GM21447 (cell line): ENCODE results near the gene SCARB1.

ENCODE experiments used
- ATAC-seq: cut with Tn5 transposase; IDR thresholded peaks from one replicate; pipeline ENCODE4 v1.9.1; 2021; ENCODE audit not compliant: unreplicated experiment

Gene SCARB1

DNA sequence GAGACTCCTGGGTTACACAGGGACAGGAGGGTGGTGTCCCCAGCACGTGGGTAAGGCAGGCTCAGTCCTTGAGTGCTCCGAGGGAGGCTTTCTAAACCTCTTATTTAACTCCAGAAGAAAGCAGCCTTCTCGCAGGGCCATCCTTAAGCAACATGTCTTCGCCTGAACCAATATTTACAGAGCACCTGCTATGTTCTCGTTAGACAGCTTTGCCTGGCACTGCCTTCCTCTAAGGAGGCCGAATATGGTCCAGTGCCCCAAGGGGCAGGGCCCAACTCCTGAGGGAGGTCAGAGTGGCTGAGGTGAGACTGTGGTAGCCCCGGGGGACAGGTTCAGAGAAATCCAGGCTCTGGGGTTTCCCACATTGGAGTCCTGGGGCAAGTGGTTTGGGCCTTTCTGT lies 2.1 kb upstream of the SCARB1 start:
- ATAC-seq = no peak

DNA sequence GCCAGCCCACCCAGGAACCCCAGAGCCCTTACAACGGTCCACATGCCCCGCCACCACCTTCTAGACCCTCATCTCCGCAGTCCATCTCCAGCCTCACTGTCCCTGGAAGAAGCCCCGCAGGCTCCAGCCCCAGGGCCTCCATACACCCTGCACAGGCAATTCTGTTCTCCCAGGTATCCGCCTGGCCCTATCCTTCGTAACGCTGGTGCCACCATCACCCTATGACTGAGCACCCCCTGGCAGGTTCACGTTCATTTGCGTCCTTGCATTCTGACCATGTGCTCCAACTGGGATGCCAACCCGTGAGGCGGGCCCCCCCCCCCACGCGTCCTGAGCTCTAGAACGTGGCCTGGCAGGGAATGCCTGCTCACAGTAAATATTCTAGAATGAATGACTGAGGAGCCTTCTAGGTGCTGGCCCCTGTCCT lies 675 bp upstream of the SCARB1 start:
- ATAC-seq = no peak

DNA sequence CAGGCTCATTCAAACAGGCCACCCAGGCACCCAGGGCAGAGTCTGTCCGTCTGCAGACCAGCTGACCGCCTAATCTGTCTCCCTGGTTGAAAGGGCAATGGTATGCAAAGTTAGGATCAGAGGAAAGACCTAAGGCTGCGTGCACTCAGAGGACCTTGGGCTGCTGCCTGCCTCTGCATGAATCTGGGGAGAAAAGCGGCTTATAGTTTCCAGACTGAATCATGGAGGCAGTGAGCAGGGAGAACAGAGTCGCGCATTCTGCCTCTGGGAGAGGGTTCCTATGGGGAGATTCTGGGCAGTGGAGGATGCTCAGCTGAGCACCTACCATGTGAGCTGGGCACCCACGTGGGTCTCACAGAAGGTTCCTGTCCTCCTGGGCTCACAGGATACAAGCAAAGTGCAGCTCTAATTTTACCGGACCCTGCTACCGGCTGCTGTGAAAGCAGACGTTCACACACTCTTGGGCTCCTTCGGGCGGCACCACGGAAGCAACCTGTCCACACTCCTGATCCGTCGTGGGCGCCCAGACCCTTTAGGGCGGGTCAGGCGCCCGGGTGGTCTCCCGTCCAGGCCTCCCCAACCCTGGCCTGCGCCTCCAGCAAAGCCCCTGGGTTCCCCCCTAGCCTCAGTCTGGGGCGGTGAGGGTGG lies 772 bp downstream of the SCARB1 start:
- peak; percentile 36 for ATAC-seq

- no peak for ATAC-seq
These were observed 1.6 kb downstream of the SCARB1 start for GRCh38 chr12:124861898-124862676.

DNA sequence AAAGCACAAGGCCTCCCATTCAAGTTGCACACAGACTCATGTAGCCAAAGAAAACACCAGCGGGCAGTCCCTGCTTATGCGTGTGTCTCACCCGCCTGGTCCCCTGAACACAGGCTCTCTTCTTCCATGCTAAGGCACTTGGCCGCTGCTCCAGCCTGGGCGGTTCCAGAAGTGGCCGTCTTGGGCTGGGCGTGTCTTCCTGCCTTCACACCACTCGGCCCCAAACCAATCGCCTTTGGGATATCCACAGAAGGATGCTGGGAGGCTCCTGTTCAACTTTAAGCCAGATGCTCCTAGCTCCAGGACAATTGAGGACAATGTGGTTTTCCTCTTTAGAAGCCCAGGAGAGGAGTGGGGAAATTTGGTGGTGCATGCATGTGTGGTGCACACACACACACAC lies 2.2 kb downstream of the SCARB1 start:
- ATAC-seq = no peak

DNA sequence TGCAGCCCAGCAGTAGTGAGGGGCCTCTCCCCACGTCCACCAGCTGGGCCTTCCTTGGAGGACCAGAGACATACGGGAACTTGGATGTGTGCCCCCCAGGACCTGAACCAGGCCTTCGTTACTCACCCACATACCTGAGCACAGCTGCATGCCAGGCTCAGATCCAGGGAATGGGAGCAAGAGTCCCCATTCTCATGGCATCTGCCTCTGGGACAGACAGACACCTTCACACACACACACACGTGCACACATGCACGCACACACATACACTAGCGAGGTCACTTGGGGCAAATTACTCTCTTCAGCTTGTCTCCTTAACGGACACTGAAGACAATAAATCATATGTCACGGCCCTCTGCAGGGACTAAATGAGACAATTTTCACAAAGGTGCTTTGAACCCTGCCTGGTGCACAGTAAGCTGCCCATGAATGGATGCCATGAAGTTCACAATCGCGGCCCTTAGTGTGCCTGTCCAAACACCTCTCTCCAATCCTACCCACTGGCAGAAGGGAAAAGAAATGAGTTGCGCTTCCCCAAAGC lies 5.7 kb downstream of the SCARB1 start:
- ATAC-seq = no peak

- ATAC-seq = no peak
These were observed 6.9 kb downstream of the SCARB1 start for GRCh38 chr12:124856842-124857178.

- ATAC-seq = no peak
These were observed 7.4 kb downstream of the SCARB1 start for GRCh38 chr12:124856132-124856841.

GRCh38 chr12:124855275-124855957 lies 8.2 kb downstream of the SCARB1 start:
- no peak for ATAC-seq

- no peak for ATAC-seq
These were observed 9.0 kb downstream of the SCARB1 start for GRCh38 chr12:124854637-124855184.

DNA sequence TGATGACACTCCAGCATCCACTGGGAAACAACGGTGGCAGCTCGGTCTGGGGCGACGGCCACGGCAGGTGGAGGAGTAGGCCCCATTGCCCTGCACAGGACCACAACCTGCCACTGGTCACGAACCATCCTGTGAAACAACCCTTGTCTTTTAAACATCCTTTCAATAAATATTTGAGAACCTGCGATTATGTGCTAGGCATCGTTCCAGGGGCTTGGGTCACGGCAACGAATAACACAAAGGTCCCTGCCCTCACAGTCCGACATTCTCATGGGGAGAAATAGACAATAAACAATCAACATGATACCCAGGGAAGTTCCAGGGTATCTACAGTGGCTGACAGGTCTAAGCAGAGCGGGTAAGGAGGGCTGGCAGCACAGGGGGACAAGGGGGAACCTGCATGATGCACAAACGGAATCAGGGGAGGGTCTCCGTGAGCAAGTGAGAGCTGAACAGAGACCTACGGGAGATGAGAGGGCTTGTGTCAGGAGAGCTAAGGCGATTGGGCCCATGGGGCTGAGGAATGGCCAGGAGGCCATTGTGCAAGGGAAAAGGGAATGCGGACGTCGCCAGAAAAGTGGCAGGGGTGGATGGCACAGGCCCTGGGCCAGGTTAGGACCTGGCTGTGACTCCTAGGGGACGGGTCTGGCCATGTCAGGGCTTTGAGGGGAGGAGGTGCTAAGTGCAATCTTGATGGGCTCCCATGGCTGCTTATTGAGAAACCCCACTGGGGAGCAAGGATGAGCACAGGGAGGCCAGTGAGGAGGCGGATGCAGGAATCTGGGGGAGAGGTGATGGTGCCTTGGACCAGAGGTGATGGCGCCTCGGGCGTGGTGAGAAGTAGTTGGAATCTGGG lies 9.7 kb downstream of the SCARB1 start:
- ATAC-seq = no peak

- no peak for ATAC-seq
These were observed 10.7 kb downstream of the SCARB1 start for GRCh38 chr12:124852911-124853427.

DNA sequence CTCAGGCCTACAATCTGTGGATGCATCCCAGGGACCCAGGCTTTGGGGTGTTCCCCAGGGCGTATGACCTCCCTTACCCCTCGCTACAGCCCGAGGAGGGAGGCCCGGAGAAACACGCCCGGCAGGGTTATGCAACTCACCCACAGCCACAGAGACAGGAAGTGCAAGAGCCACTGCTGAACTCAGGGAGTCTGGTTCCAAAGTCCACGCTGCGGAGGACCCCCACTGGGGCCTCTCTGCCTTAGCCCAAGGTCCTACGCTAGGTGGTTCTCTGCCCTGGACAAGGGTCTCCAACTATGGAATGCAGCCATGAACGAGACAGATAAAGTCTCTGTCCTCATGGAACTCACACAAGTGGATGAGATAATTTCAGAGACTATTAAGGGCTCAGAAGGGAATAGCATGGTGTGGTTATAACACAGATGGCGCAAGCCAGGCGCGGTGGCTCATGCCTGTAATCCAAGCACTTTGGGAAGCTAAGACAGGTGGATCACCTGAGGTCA lies 11.3 kb downstream of the SCARB1 start:
- no peak for ATAC-seq

DNA sequence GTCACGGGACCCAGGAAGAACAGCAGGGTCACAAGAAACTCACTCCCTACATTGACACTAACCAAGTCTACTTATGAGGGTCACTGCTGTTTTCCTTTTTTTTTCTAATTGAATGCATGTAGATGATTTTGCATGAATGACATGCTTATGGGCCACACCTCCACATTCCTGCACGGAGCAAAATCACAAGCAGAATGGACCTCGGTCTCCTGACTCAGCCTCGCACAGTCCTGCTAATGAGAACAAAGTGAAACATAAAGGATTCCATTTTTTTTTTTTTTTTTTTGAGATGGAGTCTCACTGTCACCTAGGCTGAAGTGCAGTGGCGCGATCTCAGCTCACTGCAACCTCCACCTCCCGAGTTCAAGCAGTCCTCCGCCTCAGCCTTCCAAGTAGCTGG lies 12.3 kb downstream of the SCARB1 start:
- no peak for ATAC-seq

DNA sequence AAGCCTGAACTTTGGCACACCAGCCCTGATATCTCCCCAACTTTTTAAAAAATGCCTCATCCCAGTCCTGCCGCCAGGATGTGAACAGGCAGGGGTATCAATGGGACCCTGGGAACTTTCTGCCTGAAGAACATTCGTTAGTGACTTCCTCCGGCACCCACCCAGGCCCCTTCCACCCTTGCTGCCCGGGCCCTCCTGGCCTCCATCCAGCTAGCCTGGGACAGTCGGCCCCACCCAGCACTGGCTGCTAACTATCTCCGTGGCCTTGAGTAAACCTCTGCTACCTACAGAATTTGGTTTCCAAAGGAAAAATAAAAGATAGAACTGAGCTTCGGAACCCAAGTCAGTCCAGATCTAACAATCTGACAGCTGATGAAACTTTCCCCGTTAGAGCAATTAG lies 14.3 kb downstream of the SCARB1 start:
- ATAC-seq = no peak

GRCh38 chr12:124848621-124849380 lies 14.9 kb downstream of the SCARB1 start:
- no peak for ATAC-seq

- ATAC-seq = no peak
These were observed 16.3 kb downstream of the SCARB1 start for GRCh38 chr12:124847113-124848074.
